Muscle layer of duodenum (tissue), 2 donors: ENCODE measurements around the gene BBLN.

Experiments used
- H3K27ac ChIP-seq: one replicate; pipeline ENCODE4 v1.7.0; 2013; ENCODE audit warnings: mild to moderate bottlenecking, low read length
- H3K27me3 ChIP-seq: one replicate; pipeline ENCODE4 v1.7.0; 2013; ENCODE audit warnings: low read depth, mild to moderate bottlenecking, control low read depth, low read length
- H3K36me3 ChIP-seq, 2 donors: one replicate each; pipeline ENCODE4 v1.7.0; 2013; ENCODE audit warnings: low read length in 2 of 2, control low read depth in 1 of 2, mild to moderate bottlenecking in 1 of 2; ENCODE audit not compliant: insufficient read depth in 2 of 2, control insufficient read depth in 1 of 2
- H3K4me1 ChIP-seq, 2 donors: one replicate each; pipeline ENCODE4 v1.7.0; 2013; ENCODE audit warnings: low read length in 2 of 2, mild to moderate bottlenecking in 2 of 2, control low read depth in 1 of 2, moderate library complexity in 1 of 2; ENCODE audit not compliant: insufficient read depth in 2 of 2, control insufficient read depth in 1 of 2
- H3K4me3 ChIP-seq, 2 donors: one replicate each; pipeline ENCODE4 v1.7.0; 2013; ENCODE audit warnings: low read length in 2 of 2, low read depth in 1 of 2, mild to moderate bottlenecking in 1 of 2
- H3K9me3 ChIP-seq, 2 donors: one replicate each; pipeline ENCODE4 v1.7.0; 2013; ENCODE audit warnings: low read length in 2 of 2, control low read depth in 1 of 2, mild to moderate bottlenecking in 1 of 2; ENCODE audit not compliant: control insufficient read depth in 1 of 2
- donor health status: healthy.

The BBLN gene

DNA sequence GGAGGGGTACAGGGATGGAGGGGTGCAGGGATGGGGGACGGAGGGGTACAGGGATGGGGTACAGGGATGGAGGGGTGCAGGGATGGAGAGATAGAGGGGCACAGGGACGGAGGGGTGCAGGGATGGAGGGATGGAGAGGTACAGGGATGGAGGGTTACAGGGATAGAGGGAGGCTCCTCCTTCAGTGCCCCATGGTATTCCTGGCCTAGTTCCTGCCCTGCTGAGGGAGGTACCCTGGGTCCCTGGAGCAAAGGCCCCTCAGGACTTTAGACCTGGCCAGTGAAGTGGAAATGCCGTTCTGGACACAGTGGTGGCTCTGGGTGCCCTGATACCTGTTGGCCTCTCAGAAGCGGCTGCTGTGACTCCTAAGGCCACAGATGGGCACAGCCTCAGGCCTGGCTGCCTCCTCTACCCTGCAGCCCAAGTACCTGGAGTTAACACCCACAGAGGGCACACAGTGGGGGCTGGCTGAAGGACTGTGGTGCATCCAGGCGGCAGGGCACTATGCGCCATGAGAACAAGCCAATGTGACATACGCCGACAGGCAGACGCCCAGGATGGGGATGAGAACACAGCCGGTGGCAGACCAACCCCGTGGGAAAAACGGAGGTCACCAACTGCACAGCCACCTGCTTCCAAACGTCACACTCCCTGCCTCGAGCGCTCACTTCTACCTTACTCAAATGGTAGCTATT, 40.9 kb upstream of the BBLN start:
- Histone ChIP-seq H3K27me3 (no peaks in the 10 kb centered on the region), H3K4me1 (peaks cover 0 to 7% of the 10 kb centered on the region in 2 donors), H3K27ac (no peak overlapping the region), H3K9me3 (no peaks in the 10 kb centered on the region), H3K4me3 (no peak overlapping the region), H3K36me3 (peaks cover 4 to 35% of the 10 kb centered on the region in 2 donors)

DNA sequence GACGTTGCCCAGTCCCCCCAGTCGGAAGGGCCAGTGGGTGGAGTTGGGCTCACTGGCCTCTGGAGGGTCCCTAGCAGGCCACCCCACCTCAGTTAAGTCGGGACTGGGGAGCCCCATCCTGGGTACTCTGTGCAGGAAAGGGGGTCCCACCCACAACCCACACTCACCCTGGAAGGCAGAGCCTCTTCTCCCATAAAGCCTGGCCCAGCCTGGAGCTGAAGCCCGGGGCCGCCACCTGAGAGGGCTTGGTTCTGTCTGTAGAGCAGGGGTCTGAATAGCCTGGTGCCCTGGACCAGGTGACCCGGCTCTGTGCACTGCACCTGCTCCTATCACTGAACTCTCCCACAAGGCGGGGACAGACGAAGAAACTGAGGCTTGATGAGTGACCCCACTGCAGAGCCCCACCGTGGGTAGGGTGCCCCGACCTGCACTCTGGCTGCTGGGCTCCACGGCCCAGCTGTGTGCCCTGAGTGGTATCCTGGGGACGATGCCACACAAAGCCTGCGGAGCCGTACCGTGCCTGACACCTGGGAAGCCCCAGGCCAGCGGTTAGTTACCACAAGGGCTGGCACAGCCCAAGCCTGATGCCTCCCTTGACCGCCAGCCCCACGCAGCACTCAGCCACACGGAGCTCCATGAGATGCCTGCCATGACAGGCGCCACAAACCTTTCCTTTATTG, 39.9 kb upstream of the BBLN start:
- H3K9me3 ChIP-seq: no peaks in the 10 kb centered on the region
- peaks cover 7 to 11% of the 10 kb centered on the region in 2 donors for H3K4me1 ChIP-seq
- H3K27me3 ChIP-seq: no peaks in the 10 kb centered on the region
- no peak overlapping the region for H3K27ac ChIP-seq
- peaks cover 8 to 41% of the 10 kb centered on the region in 2 donors for H3K36me3 ChIP-seq
- no peak overlapping the region for H3K4me3 ChIP-seq

DNA sequence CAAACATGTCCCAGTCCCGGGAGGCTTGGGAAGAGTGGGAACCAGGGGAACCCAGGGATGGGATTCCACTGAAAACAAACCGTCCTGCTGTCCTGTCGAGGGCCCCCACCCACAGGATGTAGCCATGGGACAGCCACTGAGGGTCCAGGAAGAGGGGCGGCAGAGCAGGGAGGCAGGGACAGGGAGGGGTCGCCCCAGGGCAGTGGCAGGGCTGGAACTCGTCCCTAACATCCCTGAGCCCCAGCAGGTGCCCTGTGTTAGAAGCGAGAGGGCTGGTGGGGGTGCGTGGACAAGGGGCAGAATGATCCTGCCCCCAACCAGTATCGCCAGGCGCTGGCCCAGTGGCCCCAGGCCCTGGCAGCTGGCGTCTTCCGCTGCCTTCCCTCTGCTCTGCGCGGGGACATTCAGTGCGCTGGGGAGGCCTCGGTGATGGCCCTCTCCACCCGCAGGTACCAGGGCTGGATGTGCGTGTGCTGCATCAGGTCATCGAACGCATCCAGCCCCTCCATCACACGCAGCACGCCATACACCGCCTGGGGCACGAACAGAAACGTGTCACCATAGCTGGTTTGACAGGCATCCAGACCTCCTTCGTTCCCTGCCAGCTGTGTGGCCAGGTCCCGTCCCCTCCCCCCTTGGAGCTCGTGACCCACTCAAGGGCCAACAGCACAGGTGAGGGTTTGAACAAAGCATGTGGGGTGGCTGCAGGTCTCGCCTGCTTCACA, 39.2 kb upstream of the BBLN start:
- Histone ChIP-seq H3K27me3 (no peaks in the 10 kb centered on the region), H3K4me1 (peaks cover 13 to 18% of the 10 kb centered on the region in 2 donors), H3K27ac (no peak overlapping the region), H3K4me3 (no peak overlapping the region), H3K9me3 (no peaks in the 10 kb centered on the region), H3K36me3 (peaks cover 8 to 41% of the 10 kb centered on the region in 2 donors)

DNA sequence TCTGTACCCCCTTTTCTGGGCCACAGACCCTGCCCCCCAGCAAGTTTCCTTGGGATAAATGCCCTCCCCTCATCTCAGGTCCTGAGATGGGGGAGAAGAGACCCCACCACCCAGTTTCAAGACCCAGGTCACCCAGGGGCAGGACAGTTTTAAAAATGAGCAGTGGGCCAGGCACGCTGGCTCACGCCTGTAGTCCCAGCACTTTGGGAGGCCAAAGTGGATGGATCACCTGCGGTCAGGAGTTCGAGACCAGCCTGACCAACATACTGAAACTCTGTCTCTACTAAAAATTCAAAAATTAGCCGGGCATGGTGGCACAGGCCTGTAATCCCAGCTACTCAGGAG, 38.6 kb upstream of the BBLN start:
- Histone ChIP-seq H3K9me3 (no peaks in the 10 kb centered on the region), H3K27me3 (no peaks in the 10 kb centered on the region), H3K36me3 (peaks cover 8 to 41% of the 10 kb centered on the region in 2 donors), H3K4me1 (peaks cover 19 to 23% of the 10 kb centered on the region in 2 donors), H3K27ac (no peak overlapping the region), H3K4me3 (no peak overlapping the region)

DNA sequence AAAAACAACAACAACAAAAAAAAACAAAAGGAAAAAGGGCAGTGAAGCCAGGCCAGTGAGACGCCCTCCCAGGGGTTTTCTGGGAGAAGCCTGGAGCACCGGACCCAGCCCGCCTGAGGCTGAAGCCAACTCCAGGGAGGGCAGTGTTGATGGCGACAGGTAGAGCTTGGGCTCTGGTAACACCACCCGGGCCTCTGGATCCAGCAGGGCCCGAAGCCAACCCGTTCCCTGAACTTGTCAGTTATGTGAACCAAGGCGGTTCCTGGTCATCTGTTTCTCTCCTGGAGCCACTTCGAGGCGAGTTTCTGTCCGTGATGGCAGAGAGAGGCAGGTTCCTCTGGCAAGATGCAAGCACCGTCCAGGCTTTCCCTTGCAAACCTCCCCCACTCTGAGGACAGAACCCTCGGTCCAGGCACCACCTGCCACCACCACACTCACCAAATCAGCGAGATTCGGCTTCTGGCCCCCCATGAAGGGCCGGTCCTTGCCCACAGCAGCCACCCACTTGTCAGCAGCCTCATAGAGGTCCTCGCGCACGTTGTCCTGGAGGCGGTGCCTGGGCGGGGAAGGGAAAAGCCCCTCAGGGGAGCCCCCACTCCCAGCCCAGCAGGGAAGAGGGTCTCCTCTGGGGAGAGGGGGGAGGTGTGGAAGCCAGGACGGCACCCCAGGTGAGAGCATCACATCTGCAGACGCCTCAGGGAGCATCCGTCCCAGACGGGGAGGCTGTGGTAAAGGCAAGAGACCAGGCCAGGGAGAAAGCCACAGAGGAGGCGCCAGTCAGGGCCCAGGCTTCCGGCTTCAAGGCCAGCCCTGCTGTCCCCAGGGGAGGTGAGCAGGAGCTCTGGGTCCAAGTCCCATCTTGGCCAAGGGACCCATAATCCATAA, 37.9 kb upstream of the BBLN start:
- Histone ChIP-seq H3K4me3 (no peak overlapping the region), H3K27me3 (no peaks in the 10 kb centered on the region), H3K27ac (no peak overlapping the region), H3K9me3 (no peaks in the 10 kb centered on the region), H3K4me1 (peaks cover 19 to 28% of the 10 kb centered on the region in 2 donors), H3K36me3 (peaks cover 8 to 41% of the 10 kb centered on the region in 2 donors)

GRCh38 chr9:128122809-128123175, 37.3 kb upstream of the BBLN start:
- H3K9me3 ChIP-seq: no peaks in the 10 kb centered on the region
- no peak overlapping the region for H3K4me3 ChIP-seq
- peaks cover 19 to 27% of the 10 kb centered on the region in 2 donors for H3K4me1 ChIP-seq
- peaks cover 8 to 41% of the 10 kb centered on the region in 2 donors for H3K36me3 ChIP-seq
- H3K27ac ChIP-seq: no peak overlapping the region
- H3K27me3 ChIP-seq: no peaks in the 10 kb centered on the region

- H3K27ac ChIP-seq: no peak overlapping the region
- peaks cover 8 to 41% of the 10 kb centered on the region in 2 donors for H3K36me3 ChIP-seq
These were observed 36.5 kb upstream of the BBLN start for GRCh38 chr9:128123451-128124080.

DNA sequence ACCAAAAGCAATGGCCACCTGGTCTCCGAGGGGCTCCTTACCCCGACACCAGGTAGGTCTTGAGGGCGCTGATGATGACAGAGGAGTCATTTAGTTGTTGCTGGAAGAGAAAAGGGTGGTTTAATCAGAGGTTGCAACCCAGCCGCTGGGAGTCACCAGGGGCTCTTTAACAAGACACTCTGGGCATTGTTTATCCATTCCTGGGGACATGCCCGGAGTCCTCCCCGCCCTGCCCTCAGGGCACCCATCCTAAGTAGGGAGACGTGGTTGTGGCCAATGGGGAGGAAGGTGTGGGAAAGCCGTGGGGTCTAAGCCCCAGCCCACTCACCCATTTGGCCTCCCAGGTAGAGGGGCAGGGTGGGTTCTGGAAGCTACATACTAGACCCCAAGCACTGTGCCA, 35.6 kb upstream of the BBLN start:
- no peak overlapping the region for H3K4me3 ChIP-seq
- H3K4me1 ChIP-seq: peaks cover 19 to 29% of the 10 kb centered on the region in 2 donors
- no peak overlapping the region for H3K27ac ChIP-seq
- peaks cover 8 to 41% of the 10 kb centered on the region in 2 donors for H3K36me3 ChIP-seq
- no peaks in the 10 kb centered on the region for H3K9me3 ChIP-seq
- H3K27me3 ChIP-seq: no peaks in the 10 kb centered on the region

More at GRCh38 chr9:128123451-128124080, 36.5 kb upstream of the BBLN start:
- Histone ChIP-seq H3K27me3 (no peaks in the 10 kb centered on the region), H3K4me1 (peaks cover 19 to 21% of the 10 kb centered on the region in 2 donors), H3K9me3 (no peaks in the 10 kb centered on the region), H3K4me3 (no peak overlapping the region)

- peaks cover 8 to 41% of the 10 kb centered on the region in 2 donors for H3K36me3 ChIP-seq
- H3K9me3 ChIP-seq: no peaks in the 10 kb centered on the region
- H3K4me1 ChIP-seq: peaks cover 19 to 29% of the 10 kb centered on the region in 2 donors
- no peak overlapping the region for H3K4me3 ChIP-seq
- H3K27me3 ChIP-seq: no peaks in the 10 kb centered on the region
- H3K27ac ChIP-seq: no peak overlapping the region
These were observed 35.0 kb upstream of the BBLN start for GRCh38 chr9:128124873-128125579.
